Caco-2 (cell line): ENCODE results near the gene DDX5. TPM values are rescaled to one million over a fixed set of nuclear protein-coding genes. Genes with fewer than 3 reads are reported as not detected.
A peak's percentile ranks its signal among the peaks of the same experiment; 100 is the strongest.

Experiments used
- Bru-seq: library from RNA; stranded (reverse); fragments of 400-500 nt; gene quantifications from one replicate; lab custom pipeline; 2021; lab: Mats Ljungman, UMichigan
- BruChase-seq, 2 experiments: library from RNA; stranded (reverse); fragments of 400-500 nt; gene quantifications; one replicate each; lab custom pipeline; 2021; lab: Mats Ljungman, UMichigan
- BruUV-seq: library from RNA; stranded (reverse); fragments of 400-500 nt; replicated peaks from 2 replicates; lab custom pipeline; 2021; lab: Mats Ljungman, UMichigan
- CTCF ChIA-PET: fragments of 300-600 bp; sonication (Branson Sonifier 250); formaldehyde crosslinking; loops from one replicate; lab custom pipeline; 2022; ENCODE audit warnings: antibody characterized with exemption; lab: Charles Lee
- POLR2A ChIA-PET: fragments of 300-600 bp; sonication (Branson Sonifier 250); formaldehyde crosslinking; loops from one replicate; lab custom pipeline; 2022; ENCODE audit warnings: antibody characterized with exemption; lab: Charles Lee
- DNase-seq, 2 experiments: peaks; one replicate each; pipeline versions ENCODE4 v3.0.0 to v3.0.0-alpha.2; 2020 to 2022
- H3K27me3 ChIP-seq: replicated peaks from 2 replicates; pipeline ENCODE4 v1.6.0; 2011; ENCODE audit warnings: low read length; ENCODE audit not compliant: control insufficient read depth, insufficient read depth
- H3K36me3 ChIP-seq: 2 replicates; pipeline ENCODE4 v1.5.1; 2011; ENCODE audit warnings: low read length; ENCODE audit not compliant: control insufficient read depth, insufficient read depth
- H3K4me1 ChIP-seq: fragments of 250-450 bp; sonication (Bioruptor Pico); 2 replicates; pipeline ENCODE4 v1.5.1; 2020; ENCODE audit warnings: mild to moderate bottlenecking
- H3K4me3 ChIP-seq: 2 replicates; pipeline ENCODE4 v1.5.1; 2011; ENCODE audit warnings: low read depth, mild to moderate bottlenecking, control low read depth, low read length
- H3K9me3 ChIP-seq: fragments of 250-450 bp; sonication (Bioruptor Pico); 2 replicates; pipeline ENCODE4 v1.5.1; 2020; ENCODE audit warnings: mild to moderate bottlenecking, moderate library complexity
- H3K27ac Mint-ChIP-seq: one replicate; pipeline ENCODE4 v1.8.0; 2022; ENCODE audit warnings: mixed read lengths; ENCODE audit not compliant: unreplicated experiment
- H3K27me3 Mint-ChIP-seq: one replicate; pipeline ENCODE4 v1.8.0; 2022; ENCODE audit warnings: mixed read lengths; ENCODE audit not compliant: insufficient read depth, unreplicated experiment
- H3K36me3 Mint-ChIP-seq: one replicate; pipeline ENCODE4 v1.8.0; 2022; ENCODE audit warnings: mild to moderate bottlenecking, mixed read lengths; ENCODE audit not compliant: insufficient read depth, unreplicated experiment
- H3K4me1 Mint-ChIP-seq: one replicate; pipeline ENCODE4 v1.8.0; 2022; ENCODE audit warnings: low read depth, mixed read lengths; ENCODE audit not compliant: unreplicated experiment
- H3K4me3 Mint-ChIP-seq: one replicate; pipeline ENCODE4 v1.8.0; 2022; ENCODE audit warnings: mild to moderate bottlenecking, moderate library complexity, mixed read lengths; ENCODE audit not compliant: unreplicated experiment
- H3K9me3 Mint-ChIP-seq: one replicate; pipeline ENCODE4 v1.8.0; 2022; ENCODE audit warnings: mixed read lengths; ENCODE audit not compliant: unreplicated experiment
- intact Hi-C: fragments of 100-400 bp; cut with micrococcal nuclease; formaldehyde crosslinking; loops from one replicate; pipeline ENCODE4 v1.10.0; 2022; ENCODE audit not compliant: unreplicated experiment
- long read RNA-seq: library from polyadenylated mRNA; stranded (forward); transcript quantifications from one replicate; pipeline ENCODE4 v2.0.0, GENCODE V29; 2022
- total RNA-seq: library from RNA; stranded (reverse); gene quantifications from 2 replicates; pipeline ENCODE4 v1.2.3, GENCODE V29; 2022
- TF ChIP-seq, protein P1 (sequence below), 2 experiments: fragments of 200-600 bp in 1 of 2; IDR thresholded peaks; 1 replicate in 1 of 2; 2 replicates in 1 of 2; pipeline versions ENCODE4 v1.5.1 to v1.8.0; 2011 to 2022; ENCODE audit warnings: antibody characterized with exemption in 1 of 2, control low read depth in 1 of 2, inconsistent platforms in 1 of 2, low read depth in 1 of 2, low read length in 1 of 2, mild to moderate bottlenecking in 1 of 2, moderate library complexity in 1 of 2; ENCODE audit not compliant: insufficient read depth in 1 of 2, severe bottlenecking in 1 of 2, unreplicated experiment in 1 of 2

DDX5 gene
- total RNA-seq, result 648 and 667 TPM in 2 replicates
- Bru-seq, nascent RNA, result percentile 100 among the genes with signal in this experiment
- BruChase-seq, experiment 1, labeled RNA remaining after a 2-hour chase, result percentile 100 among the genes with signal in this experiment
- percentile 100 among the genes with signal in this experiment for BruChase-seq, experiment 2, labeled RNA remaining after a 6-hour chase
- long read RNA-seq, transcript DDX5-201 (13 exons, 2,554 nt), result major isoform, 1,186 of 1,628 reads
- long read RNA-seq, transcript DDX5-215 (12 exons, 3,558 nt), result minor isoform, 78 of 1,628 reads
- long read RNA-seq, partial matches to known transcripts, result 212 of 1,628 reads
- long read RNA-seq, other reads (novel, unspliced or antisense), result 151 of 1,628 reads

DNA sequence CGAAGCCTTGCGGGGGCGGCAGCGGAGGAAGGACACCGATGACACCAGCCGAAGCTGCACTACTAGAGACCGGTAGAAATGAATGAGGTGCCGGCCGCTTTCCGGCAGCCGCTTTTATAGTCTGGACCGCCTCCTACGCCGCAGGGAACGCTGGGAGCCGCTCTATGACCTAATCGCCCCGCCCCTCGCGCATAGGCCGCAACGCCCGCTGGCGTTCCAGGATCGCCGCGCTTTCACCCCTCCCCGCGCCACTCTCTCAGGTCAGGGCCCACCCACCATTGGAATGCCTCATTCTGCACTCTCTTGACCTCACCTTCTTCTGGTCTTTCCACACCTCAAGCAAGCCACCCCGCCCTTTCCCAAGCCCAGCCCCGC is at the start of gene DDX5:
DDX5 (minus strand) TSS at position 89 of the 375 bp plus-strand sequence. CDS start 170 bp downstream, outside the sequence.
- POLR2A ChIA-PET, result interaction anchor here (0.6 to 3.3 kb wide), 6 partner anchors 9 to 1945 kb away, joined by 3 to 79 read pairs (median 5); partner anchors contain the start of gene POLG2
- Mint-ChIP-seq H3K9me3 (no peaks in the 10 kb centered on the region), H3K27ac (peak within 1 kb of the TSS; percentile 100), H3K4me3 (peak within 1 kb of the TSS; percentile 97), H3K27me3 (no peaks in the 10 kb centered on the region), H3K4me1 (peaks cover 42% of the 10 kb centered on the region), H3K36me3 (peaks cover 85% of the 10 kb centered on the region)
- CTCF ChIA-PET, result interaction anchor here (0.6 to 1.7 kb wide), 3 partner anchors 9 to 86 kb away, joined by 3 to 9 read pairs (median 5); partner anchors contain the start of gene POLG2
- Histone ChIP-seq H3K27me3 (no peaks in the 10 kb centered on the region), H3K4me1 (peaks cover 15% of the 10 kb centered on the region), H3K9me3 (no peaks in the 10 kb centered on the region), H3K36me3 (peaks cover 2% of the 10 kb centered on the region), H3K4me3 (peak within 1 kb of the TSS; percentile 70)
- TF ChIP-seq, protein P1, sequence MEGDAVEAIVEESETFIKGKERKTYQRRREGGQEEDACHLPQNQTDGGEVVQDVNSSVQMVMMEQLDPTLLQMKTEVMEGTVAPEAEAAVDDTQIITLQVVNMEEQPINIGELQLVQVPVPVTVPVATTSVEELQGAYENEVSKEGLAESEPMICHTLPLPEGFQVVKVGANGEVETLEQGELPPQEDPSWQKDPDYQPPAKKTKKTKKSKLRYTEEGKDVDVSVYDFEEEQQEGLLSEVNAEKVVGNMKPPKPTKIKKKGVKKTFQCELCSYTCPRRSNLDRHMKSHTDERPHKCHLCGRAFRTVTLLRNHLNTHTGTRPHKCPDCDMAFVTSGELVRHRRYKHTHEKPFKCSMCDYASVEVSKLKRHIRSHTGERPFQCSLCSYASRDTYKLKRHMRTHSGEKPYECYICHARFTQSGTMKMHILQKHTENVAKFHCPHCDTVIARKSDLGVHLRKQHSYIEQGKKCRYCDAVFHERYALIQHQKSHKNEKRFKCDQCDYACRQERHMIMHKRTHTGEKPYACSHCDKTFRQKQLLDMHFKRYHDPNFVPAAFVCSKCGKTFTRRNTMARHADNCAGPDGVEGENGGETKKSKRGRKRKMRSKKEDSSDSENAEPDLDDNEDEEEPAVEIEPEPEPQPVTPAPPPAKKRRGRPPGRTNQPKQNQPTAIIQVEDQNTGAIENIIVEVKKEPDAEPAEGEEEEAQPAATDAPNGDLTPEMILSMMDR (IDR thresholded peaks at IDR 0.05; ENCODE audit: insufficient read depth in 1 of 2, low read depth in 1 of 2, low read length in 1 of 2, severe bottlenecking in 1 of 2, unreplicated experiment in 1 of 2), result no peak
- intact Hi-C loops, result loop anchor here (1.0 to 5.0 kb wide), 2 partner anchors 9 to 156 kb away; partner anchors contain the start of genes POLG2 and SMURF2
- BruUV-seq, result no TSS peak
- DNase-seq, result peak; percentile 99

DNA sequence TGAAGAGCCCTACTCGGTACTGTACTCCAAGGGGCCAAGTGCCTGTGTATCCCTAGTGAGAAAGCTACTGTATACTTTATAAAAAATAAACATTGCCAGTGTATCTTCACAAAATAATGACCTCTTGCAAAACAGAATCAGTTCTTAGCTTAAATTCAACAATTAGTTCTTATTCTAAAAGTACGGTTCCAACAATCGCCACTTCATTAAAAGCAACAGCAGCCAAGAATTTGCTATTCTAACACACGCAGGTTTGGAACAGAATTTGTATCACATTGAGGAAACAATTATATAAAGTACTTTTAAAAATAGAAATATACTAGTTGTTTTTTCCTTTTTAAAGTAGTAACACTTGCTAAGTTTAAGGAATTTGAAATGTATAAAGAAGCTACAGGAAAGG is 49.2 kb upstream of the DDX5 start:
- no peaks in the 10 kb centered on the region for H3K9me3 Mint-ChIP-seq
- H3K36me3 Mint-ChIP-seq, result peaks cover 17% of the 10 kb centered on the region
- H3K9me3 ChIP-seq, result no peaks in the 10 kb centered on the region
- no peak overlapping the region for H3K4me3 ChIP-seq
- POLR2A ChIA-PET, result no interaction called here
- intact Hi-C loops, result no loop called here
- H3K4me1 Mint-ChIP-seq, result no peaks in the 10 kb centered on the region
- H3K4me1 ChIP-seq, result no peaks in the 10 kb centered on the region
- no TSS peak for BruUV-seq
- CTCF ChIA-PET, result no interaction called here
- no peaks in the 10 kb centered on the region for H3K27me3 Mint-ChIP-seq
- H3K27ac Mint-ChIP-seq, result no peak overlapping the region
- no peak for DNase-seq
- no peaks in the 10 kb centered on the region for H3K27me3 ChIP-seq
- no peaks in the 10 kb centered on the region for H3K36me3 ChIP-seq
- H3K4me3 Mint-ChIP-seq, result no peak overlapping the region
- TF ChIP-seq, protein P1 (IDR thresholded peaks at IDR 0.05; ENCODE audit: insufficient read depth in 1 of 2, low read depth in 1 of 2, low read length in 1 of 2, severe bottlenecking in 1 of 2, unreplicated experiment in 1 of 2), result no peak

DNA sequence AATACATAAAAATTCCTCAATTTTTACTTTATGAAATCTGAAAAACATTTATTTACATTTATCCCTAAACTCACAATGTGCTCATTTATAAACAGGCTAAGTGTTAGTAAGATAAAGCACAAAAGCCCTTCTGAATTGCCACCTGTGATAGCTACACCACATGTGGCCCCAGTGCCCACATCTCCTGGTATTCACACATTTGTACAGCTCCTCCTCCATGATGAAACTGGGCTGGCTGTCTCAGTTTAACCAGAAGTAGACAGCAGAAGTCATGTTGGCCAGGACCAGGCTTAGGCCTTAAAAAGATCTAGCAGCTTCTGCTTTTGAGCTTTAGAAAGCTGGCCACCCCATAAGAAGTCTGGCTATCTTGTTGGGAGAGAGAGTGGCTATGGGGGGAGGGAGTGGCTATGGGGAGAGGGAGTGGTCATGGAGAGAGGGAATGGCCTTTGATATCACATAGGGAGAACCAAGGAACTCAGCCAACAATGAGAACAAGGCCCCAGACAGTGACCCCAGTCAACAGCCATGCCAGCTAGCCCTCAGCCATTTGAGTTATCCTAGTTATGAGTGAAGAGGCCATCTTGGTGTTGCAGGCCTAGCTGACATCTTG is 48.0 kb upstream of the DDX5 start:
- Mint-ChIP-seq H3K4me3 (no peak overlapping the region), H3K27me3 (no peaks in the 10 kb centered on the region), H3K9me3 (no peaks in the 10 kb centered on the region), H3K27ac (no peak overlapping the region), H3K36me3 (peaks cover 14% of the 10 kb centered on the region), H3K4me1 (no peaks in the 10 kb centered on the region)
- Histone ChIP-seq H3K27me3 (no peaks in the 10 kb centered on the region), H3K4me3 (no peak overlapping the region), H3K9me3 (no peaks in the 10 kb centered on the region), H3K4me1 (no peaks in the 10 kb centered on the region), H3K36me3 (no peaks in the 10 kb centered on the region)
- no TSS peak for BruUV-seq
- intact Hi-C loops, result no loop called here
- ChIA-PET CTCF (no interaction called here), POLR2A (no interaction called here)
- no peak for DNase-seq
- TF ChIP-seq, protein P1 (IDR thresholded peaks at IDR 0.05; ENCODE audit: insufficient read depth in 1 of 2, low read depth in 1 of 2, low read length in 1 of 2, severe bottlenecking in 1 of 2, unreplicated experiment in 1 of 2), result no peak
